Stimulated activated naive CD4-positive, alpha-beta T cell treated with Interleukin-2 at 50 U/mL for 16 hours (primary cell): Measurements from ENCODE around the gene ACTL6B.
A peak's percentile ranks its signal among the peaks of the same experiment; 100 is the strongest.

Experiments
- DNase-seq: peaks from one replicate; lab custom pipeline; 2025; lab: John Stamatoyannopoulos, UW

The ACTL6B gene

DNA sequence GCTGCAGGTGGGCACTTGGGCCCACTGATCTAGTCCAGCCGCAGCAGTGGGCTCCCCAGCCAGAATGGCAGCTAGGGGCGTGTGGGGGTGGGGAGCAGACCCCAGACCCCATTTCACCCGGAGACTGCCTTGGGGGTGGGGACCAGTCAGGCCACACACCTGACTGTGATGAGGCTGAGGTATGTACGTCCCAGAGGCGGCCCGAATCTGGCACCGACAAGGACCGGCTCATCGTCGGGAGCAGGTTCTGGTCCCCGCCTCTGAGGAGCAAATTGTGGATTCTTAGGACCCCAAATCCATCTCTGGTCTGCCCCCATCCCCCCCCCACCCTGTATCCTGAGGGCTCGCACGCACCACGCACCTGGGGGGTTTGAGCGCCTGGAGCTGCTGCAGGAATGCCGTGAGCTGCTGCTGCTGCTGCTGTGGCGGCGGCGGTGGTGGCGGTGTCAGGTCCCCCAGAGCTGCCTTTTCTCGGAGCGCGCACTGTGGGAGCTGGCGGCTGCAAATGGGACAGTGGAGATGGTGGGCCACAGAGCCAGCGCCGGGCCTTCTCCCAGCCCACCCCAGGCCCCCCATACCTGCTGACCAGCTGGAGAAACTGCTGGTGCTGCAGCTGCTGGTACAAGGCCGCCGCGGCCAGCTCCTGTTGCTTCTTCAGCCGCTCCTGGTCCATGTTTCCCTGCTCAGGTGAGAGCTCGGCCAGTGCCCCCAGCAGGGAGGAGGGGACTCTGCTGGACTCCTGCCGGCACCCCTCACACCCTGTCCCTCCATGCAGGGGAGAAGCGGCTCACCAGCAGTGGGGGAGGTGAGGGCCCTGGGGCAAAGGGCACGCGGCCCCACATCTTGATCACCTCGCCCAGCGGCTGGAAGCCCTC, 27.6 kb upstream of the ACTL6B start:
- DNase-seq = no peak

DNA sequence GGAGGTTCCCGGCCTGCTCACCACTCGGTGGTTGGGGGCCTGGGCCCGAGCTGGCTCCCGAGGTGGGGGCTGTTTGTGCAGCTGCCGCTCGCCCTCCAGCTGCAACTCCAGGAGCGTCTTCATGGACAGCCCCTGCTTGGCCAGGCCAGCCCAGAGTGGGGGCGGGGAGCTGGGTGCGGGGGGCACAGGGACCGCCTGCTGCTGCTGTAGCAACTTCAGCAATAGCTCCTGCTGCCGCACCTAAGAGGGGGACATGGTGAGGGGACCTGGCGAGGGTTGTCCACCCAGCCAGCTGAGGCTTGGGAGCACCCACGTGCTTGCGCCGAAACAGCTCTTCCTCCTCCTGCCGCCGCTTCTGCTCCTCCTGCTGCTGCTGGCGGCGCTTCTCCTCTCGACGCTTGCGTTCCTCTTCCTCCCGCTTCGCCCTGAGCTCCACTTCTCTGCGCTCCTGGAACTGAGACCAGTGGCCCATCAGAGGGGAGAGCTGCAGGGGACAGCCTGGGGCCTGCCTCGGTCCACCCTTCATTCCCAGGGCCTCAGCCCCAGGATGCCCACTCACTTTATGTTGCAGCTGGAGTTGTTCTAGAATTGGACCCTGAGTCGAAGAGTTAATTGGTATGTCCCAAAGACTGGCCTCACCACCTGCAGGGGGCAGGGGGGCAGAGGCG, 26.9 kb upstream of the ACTL6B start:
- no peak for DNase-seq

GRCh38 chr7:100682228-100682741, 26.0 kb upstream of the ACTL6B start:
- DNase-seq = no peak

DNA sequence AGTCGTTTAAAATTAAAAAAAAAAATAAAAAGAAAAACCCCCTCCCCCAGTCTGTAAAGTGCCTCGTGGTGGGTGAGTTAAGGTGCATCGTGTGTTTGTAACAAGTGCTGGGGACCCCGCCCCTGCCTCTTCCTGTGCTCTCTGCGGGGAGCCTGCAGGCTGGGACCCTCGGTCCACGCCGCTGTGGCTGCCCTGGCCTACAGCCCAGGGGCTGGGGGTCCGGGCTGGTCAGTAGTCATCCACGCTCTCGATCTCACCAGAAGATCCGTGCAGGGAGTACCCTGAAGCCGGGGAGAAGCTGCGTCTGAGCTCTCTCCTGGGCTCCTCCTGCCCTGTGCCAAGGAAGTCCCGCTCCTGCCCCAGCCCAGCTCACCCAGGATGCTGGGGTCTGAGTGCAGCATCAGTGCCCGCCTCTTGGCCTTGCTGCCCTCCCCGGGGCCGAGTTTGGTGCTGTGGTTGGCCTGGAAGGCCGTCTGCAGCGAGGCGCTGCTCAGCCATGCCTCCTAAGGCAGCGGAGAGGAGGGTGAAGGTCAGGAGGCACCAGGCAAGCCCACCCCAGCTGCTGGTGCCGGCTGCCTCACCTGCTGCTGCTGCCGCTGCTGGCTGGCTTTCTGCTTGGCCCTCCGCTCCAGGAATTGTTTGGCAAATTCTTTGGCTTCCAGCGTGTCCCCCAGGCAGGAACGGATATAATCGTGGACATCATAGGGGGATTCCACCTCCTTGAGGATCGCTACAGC, 25.4 kb upstream of the ACTL6B start:
- DNase-seq = no peak

GRCh38 chr7:100680576-100681271, 24.5 kb upstream of the ACTL6B start:
- DNase-seq = no peak

GRCh38 chr7:100679927-100680575, 23.8 kb upstream of the ACTL6B start:
- DNase-seq = no peak

DNA sequence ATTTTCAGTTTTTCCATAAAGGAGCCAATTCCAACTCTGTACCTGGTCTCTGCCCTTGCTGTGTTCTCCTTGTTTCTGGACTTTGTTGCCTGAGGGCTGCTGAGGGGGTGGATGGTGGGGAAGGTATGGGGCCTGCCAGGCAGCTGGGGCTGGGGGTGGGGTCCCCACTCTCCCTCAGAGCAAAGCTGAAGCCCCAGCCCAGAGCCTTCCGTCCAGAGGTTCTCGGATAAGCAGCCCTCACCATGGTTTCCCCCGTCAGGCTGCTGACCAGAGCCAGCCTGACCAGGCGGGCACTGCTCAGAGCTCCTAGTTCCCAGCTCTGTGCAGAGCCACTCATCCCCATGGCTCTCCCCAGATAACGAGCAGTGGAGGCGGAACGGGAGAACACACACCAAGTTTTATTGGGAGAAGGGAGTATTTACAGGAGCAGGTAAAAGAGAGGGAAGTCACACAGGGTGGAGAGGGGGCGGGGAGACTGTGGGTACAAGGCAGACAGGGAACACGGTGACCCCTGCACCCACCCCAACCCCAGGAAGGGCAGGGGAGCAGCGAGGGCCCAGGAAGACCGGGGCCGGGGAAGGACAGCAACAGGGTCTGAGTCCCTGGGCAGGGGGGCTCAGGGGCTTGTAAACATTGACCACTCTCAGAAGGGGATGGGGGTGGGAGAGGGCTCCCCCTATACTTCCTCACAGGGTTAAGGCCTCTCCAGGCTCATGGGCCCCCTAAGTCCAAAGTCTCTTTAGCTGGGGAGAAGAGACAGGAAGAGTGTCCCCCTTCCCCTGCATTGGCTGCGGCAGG, 23.1 kb upstream of the ACTL6B start:
- no peak for DNase-seq

GRCh38 chr7:100678291-100678984, 22.2 kb upstream of the ACTL6B start:
- DNase-seq = no peak

GRCh38 chr7:100677308-100678267, 21.3 kb upstream of the ACTL6B start:
- no peak for DNase-seq

GRCh38 chr7:100676501-100677306, 20.5 kb upstream of the ACTL6B start:
- no peak for DNase-seq

DNA sequence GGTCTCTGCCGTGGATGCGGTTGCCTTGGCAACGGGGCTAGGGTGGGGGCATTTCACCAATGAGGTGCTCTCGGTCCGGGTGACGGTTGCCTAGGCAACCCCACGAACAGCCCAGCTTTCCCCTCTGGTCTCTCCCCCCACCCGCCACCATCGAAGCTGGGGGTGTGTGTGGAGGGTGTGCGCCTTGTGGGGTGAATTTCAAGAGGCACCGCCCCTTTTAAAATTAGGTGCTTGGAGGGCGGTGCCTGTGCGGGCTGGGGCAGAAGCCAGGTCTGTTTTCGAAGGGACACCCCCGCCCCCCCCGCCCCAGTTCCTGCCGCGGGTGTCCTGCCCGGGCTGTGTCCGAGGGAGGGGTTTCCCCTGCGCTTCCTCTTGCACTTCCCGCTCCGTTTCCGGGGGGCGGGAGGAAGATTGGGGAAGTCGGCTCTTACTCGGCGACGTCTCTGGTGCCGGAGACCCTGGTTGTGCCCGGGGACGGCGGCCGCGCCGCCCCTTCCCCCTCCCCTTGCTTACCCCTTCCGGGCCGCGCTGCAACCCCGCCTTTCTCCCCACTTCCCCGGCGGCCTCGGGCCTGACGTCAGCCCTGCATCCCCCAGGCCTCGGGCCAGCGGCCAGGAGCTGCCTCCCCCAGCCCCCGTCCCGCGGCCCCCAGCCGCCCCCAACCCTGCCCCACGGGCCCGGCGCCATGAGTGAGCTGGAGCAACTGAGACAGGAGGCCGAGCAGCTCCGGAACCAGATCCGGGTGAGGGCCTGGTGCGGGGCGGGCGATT, 19.5 kb upstream of the ACTL6B start:
- DNase-seq = peak; percentile 83

DNA sequence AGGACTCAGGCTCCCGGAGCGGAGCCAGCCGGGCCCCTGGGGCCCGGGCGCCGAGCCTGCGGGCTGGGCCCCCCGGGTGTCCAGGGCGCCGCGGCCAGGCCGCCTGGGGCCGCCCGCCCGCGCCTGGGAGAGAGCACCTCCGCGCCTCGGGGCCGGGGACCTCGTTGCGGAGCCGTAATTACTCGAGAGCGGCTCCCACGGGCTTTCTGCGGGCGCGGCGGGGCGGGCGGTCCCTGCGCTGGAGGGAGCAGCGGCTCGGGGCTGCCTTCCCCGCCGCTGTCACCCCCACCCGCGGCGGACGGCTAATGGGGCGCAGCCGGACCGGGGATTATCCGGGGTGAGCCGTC, 18.8 kb upstream of the ACTL6B start:
- peak; percentile 59 for DNase-seq

DNA sequence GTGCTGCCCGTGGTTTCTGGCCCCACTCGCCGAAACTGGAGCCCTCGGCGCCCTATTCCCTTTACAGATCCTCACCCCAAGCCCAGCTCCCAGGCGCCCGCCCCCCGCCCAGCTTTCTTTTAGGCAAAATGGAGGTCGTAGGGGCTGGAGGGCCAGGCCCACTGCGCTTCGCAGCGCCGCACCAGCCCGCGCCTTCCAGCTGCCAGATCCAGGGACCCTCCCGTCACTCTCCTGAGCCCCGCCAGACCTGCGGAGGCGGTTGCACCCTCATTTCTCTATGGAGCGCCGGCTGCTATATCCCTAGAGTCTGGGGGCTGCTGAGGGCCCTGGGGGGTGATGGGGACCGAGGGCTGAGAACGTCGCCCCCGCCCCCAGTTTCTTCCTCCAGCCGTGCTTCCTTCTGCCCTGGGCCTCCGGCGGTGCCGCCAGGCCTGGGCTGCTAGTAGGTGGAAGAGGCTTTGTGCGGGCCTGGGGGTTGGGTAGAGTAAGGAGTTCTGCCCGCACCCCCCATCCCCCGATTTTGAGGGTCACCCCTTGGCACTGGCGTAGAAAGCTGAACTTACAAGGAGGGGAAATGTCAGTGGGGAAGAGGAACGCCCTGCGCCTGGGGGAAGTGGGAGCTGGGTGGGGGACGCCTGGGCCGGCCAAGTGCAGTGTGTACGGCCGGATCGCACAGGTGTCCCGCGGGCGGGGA, 18.3 kb upstream of the ACTL6B start:
- DNase-seq = peak; percentile 40

DNA sequence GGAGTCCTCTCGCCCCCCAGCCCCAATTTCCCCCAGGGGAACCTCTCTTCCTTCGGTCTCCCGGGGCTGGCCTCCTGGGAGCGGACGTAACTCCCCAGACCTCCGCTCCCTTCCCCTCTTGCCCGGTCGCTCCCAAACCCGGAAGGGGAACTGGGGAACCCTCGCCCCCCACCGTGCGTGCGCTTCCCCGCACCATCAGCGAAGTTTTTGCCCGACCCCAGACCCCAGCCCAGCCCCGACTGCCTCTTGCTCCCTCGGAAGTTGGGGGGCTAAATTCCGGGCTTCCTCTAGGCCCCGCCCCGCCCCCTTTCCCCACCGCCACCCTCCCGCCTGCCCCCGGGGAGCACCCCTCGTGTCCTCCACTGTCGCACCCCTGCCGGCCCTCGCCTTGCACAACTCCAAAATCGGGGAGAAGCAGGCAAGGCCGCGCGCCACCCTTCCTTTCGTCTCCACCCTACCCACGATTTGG, 17.7 kb upstream of the ACTL6B start:
- peak; percentile 40 for DNase-seq

GRCh38 chr7:100673302-100673941, 17.2 kb upstream of the ACTL6B start, which contains the start of gene GNB2:
GNB2 (plus strand) TSS chr7:100673740; CDS start chr7:100676266, 2,526 bp downstream.
- peak; percentile 99 for DNase-seq
